DND-41 (cell line): ENCODE measurements around the gene VAMP7.

Source experiments
- ATAC-seq: fragments of 200-7000 bp; cut with Tn5 transposase; 3 replicates; pipeline ENCODE4 v1.9.1; 2021; ENCODE audit warnings: low read depth; ENCODE audit not compliant: insufficient read depth
- DNase-seq: peaks from one replicate; pipeline ENCODE4 v3.0.0-alpha.2; 2020
- H2AFZ ChIP-seq: 2 replicates; pipeline ENCODE4 v1.6.0; 2012; ENCODE audit warnings: low read depth, low read length
- H3K27ac ChIP-seq: 2 replicates; pipeline ENCODE4 v1.5.1; 2012; ENCODE audit warnings: low read length, inconsistent platforms
- H3K27me3 ChIP-seq: fragments of 200-600 bp; sonication (generic); 2 replicates; pipeline ENCODE4 v1.6.0; 2012; ENCODE audit warnings: low read length, mild to moderate bottlenecking, inconsistent platforms; ENCODE audit not compliant: insufficient read depth, poor library complexity
- H3K36me3 ChIP-seq: 2 replicates; pipeline ENCODE4 v1.5.1; 2012; ENCODE audit warnings: low read length, inconsistent platforms; ENCODE audit not compliant: insufficient read depth
- H3K4me1 ChIP-seq: 2 replicates; pipeline ENCODE4 v1.5.1; 2012; ENCODE audit warnings: mild to moderate bottlenecking, low read length; ENCODE audit not compliant: insufficient read depth
- H3K4me2 ChIP-seq: 2 replicates; pipeline ENCODE4 v1.6.0; 2012; ENCODE audit warnings: mild to moderate bottlenecking, moderate library complexity, low read length, inconsistent platforms; ENCODE audit not compliant: insufficient read depth
- H3K4me3 ChIP-seq, 2 experiments: fragments of 200-600 bp in 1 of 2; shearing (Covaris generic) in 1 of 2; 2 replicates each; pipeline ENCODE4 v1.5.1; 2012 to 2016; ENCODE audit warnings: inconsistent platforms in 2 of 2, low read length in 2 of 2, mild to moderate bottlenecking in 2 of 2, low read depth in 1 of 2, moderate library complexity in 1 of 2
- H3K79me2 ChIP-seq: 2 replicates; pipeline ENCODE4 v1.6.0; 2012; ENCODE audit warnings: low read length, inconsistent platforms; ENCODE audit not compliant: insufficient read depth
- H3K9ac ChIP-seq: 2 replicates; pipeline ENCODE4 v1.6.0; 2012; ENCODE audit warnings: low read depth, mild to moderate bottlenecking, inconsistent platforms, low read length, moderate library complexity
- H3K9me3 ChIP-seq: 2 replicates; pipeline ENCODE4 v1.5.1; 2012; ENCODE audit warnings: low read length, moderate library complexity, mild to moderate bottlenecking, inconsistent platforms; ENCODE audit not compliant: insufficient read depth, severe bottlenecking
- H4K20me1 ChIP-seq: 2 replicates; pipeline ENCODE4 v1.6.0; 2012; ENCODE audit warnings: low read length; ENCODE audit not compliant: insufficient read depth
- CTCF ChIP-seq: IDR thresholded peaks from 2 replicates; pipeline ENCODE4 v1.5.1; 2012; ENCODE audit warnings: borderline replicate concordance, low read length, moderate library complexity, mild to moderate bottlenecking; ENCODE audit not compliant: poor library complexity, severe bottlenecking; ENCODE audit errors: extremely low read depth
- EZH2 ChIP-seq: IDR thresholded peaks from 3 replicates; pipeline ENCODE4 v1.6.1; 2012; ENCODE audit warnings: borderline replicate concordance, low read depth, mild to moderate bottlenecking, moderate library complexity, low read length, inconsistent platforms; ENCODE audit not compliant: severe bottlenecking

The VAMP7 gene

DNA sequence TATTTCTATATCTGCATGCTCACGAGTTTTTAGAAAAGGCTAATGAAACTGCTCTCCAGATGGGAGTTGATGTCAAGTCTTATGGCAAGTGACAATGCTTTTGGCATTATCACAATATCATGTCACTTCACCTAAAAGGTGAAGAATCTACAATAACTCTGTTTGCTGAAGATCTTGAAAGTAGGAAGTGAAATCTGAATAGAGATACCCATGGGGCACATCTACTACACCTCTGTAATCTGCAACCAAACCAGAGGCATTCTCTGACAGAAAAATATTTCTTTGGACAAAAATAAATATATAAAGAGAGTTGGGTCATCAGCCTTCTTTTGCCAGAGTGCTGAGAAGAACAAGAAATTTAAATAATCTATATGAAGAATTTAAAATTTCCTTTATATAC is 3.9 kb upstream of the VAMP7 start:
- no peaks in the 10 kb centered on the region for H3K36me3 ChIP-seq
- TF ChIP-seq CTCF = no peak
- no peak for TF ChIP-seq EZH2
- no peak overlapping the region for H3K9ac ChIP-seq
- no peak overlapping the region for H3K4me3 ChIP-seq
- no peaks in the 10 kb centered on the region for H3K9me3 ChIP-seq
- H3K4me1 ChIP-seq = peaks cover 12% of the 10 kb centered on the region
- H3K27me3 ChIP-seq = no peaks in the 10 kb centered on the region
- H4K20me1 ChIP-seq = no peaks in the 10 kb centered on the region
- no peak overlapping the region for H2AFZ ChIP-seq
- H3K4me2 ChIP-seq = no peak overlapping the region
- ATAC-seq (no peak), DNase-seq (no peak)
- peaks cover 11% of the 10 kb centered on the region for H3K79me2 ChIP-seq
- H3K27ac ChIP-seq = no peak overlapping the region

- TF ChIP-seq CTCF (no peak), EZH2 (no peak)
These were observed 473 bp upstream of the VAMP7 start for GRCh38 chrX:155880586-155881157.

GRCh38 chrX:155886409-155886808 is 5.3 kb downstream of the VAMP7 start:
- Histone ChIP-seq H3K9ac (no peak overlapping the region), H3K4me3 (no peak overlapping the region), H2AFZ (no peak overlapping the region), H3K27ac (no peak overlapping the region), H3K79me2 (peaks cover 23% of the 10 kb centered on the region), H3K27me3 (no peaks in the 10 kb centered on the region), H3K36me3 (peaks cover 14% of the 10 kb centered on the region; the same call in 1 of the 2 replicates), H3K9me3 (no peaks in the 10 kb centered on the region), H3K4me1 (peaks cover 10% of the 10 kb centered on the region), H4K20me1 (no peaks in the 10 kb centered on the region), H3K4me2 (no peak overlapping the region)
- DNase-seq (no peak), ATAC-seq (no peak)
- TF ChIP-seq EZH2 (no peak), CTCF (no peak)

More at GRCh38 chrX:155880586-155881157, 473 bp upstream of the VAMP7 start:
- peaks cover 14% of the 10 kb centered on the region for H3K4me1 ChIP-seq
- H3K36me3 ChIP-seq = no peaks in the 10 kb centered on the region
- peak overlapping the region; percentile 68 for H3K9ac ChIP-seq
- DNase-seq (no peak), ATAC-seq (peak; percentile 7; the same call in 1 of the 3 replicates)
- H4K20me1 ChIP-seq = no peaks in the 10 kb centered on the region
- H3K27ac ChIP-seq = peak overlapping the region; percentile 83
- H3K4me2 ChIP-seq = peak overlapping the region; percentile 68
- peak overlapping the region; percentile 80 for H2AFZ ChIP-seq
- no peaks in the 10 kb centered on the region for H3K9me3 ChIP-seq
- no peaks in the 10 kb centered on the region for H3K27me3 ChIP-seq
- H3K79me2 ChIP-seq = peaks cover 25% of the 10 kb centered on the region
- peak overlapping the region; percentile 44 to 71; a peak in 3 of 4 replicates for H3K4me3 ChIP-seq
